Right lobe of liver (tissue), 5 donors: ENCODE results near the gene TLX3. TPM values are rescaled to one million over a fixed set of nuclear protein-coding genes. Genes with fewer than 3 reads are reported as not detected.

Source experiments
- small RNA-seq, 2 experiments: library from RNA; depleted of rRNA; stranded (forward); fragments of <200 nt; gene quantifications; one replicate each; pipeline ENCODE3, GENCODE V24; 2016
- total RNA-seq, 6 experiments: library from RNA; depleted of rRNA in 2 of 6; stranded (reverse); fragments of >200 nt in 2 of 6; fragmentation: NEBNext Ultra II Directional in 3 of 6; extraction: Animal tissue kit (Norgen Biotek cat#: 25700) in 3 of 6; gene quantifications; one replicate each; pipeline versions ENCODE4 v1.1.0 to v1.2.4, GENCODE V29; 2016 to 2023
- donor health status: DM: no; HTN: no; CAD: no.
- donor health status: DM: no; HTN: no; CAD: no.
- donor health status: DM: no; HTN: yes; CAD: no.
- donor health status: DM: no; HTN: yes; CAD: no.

The TLX3 gene
- total RNA-seq, 6 experiments from 2014 or later = not detected

Small RNA genes lying within 50 kb of the gene (small RNA-seq; reads per million reads assigned to genes)
- gene AC091980.1 = 0 reads per million in 2 experiments
- gene RN7SL339P = 0 reads per million in 2 experiments

Other genes starting within 250 kb of the TLX3 start
- gene NPM1, start 78.6 kb downstream of the TLX3 start, total RNA-seq = 100 to 1,000 TPM; 196 to 310 (median 258) TPM
- under 1 TPM in 1 of 6 experiments, not detected in 5; 0.12 TPM for gene FGF18, start 110.4 kb downstream of the TLX3 start, total RNA-seq